ENCODE data around the gene AHDC1. TPM values are rescaled to one million over a fixed set of nuclear protein-coding genes. Genes with fewer than 3 reads are reported as not detected.

The AHDC1 gene
- total and polyA plus RNA-seq, 10 of the 15 experiments (the other 5 are each of a cell fraction or from before 2014, with no cell fraction given) = 0.21 to 13.0 (median 1.4) TPM

GRCh38 chr1:27626031-27626935 lies 22.3 kb upstream of the AHDC1 start (continued):
- TF ChIP-seq RELB (IDR thresholded peaks at IDR 0.05; ENCODE audit: low read depth) (peak; percentile 82), RBBP5 (conservative IDR thresholded peaks at IDR 0.05) (no peak), NFYB (IDR thresholded peaks at IDR 0.05; ENCODE audit: insufficient read depth, low read depth, low read length) (no peak), PML (IDR thresholded peaks at IDR 0.05; ENCODE audit: low read length) (no peak), NRF1 (conservative IDR thresholded peaks at IDR 0.05; ENCODE audit: low read depth, low read length) (no peak), ZNF274 (IDR thresholded peaks at IDR 0.05; ENCODE audit: insufficient read depth, insufficient read length) (no peak), FOXK2 (IDR thresholded peaks at IDR 0.05) (no peak), BACH1 (IDR thresholded peaks at IDR 0.05; ENCODE audit: borderline replicate concordance) (peak; percentile 32; the same call in 1 of the 2 replicates), SUZ12 (IDR thresholded peaks at IDR 0.05; ENCODE audit: unreplicated experiment) (no peak), JUND (IDR thresholded peaks at IDR 0.05; ENCODE audit: low read depth, low read length) (no peak), MYC (IDR thresholded peaks at IDR 0.05; ENCODE audit: insufficient read depth, insufficient read length, insufficient replicate concordance, low read length, severe bottlenecking) (no peak), SIN3A (IDR thresholded peaks at IDR 0.05; ENCODE audit: low read depth, low read length) (no peak), CREM (IDR thresholded peaks at IDR 0.05; ENCODE audit: low read depth) (no peak; the same call in 1 of the 2 replicates), YBX1 (IDR thresholded peaks at IDR 0.05) (no peak), CUX1 (IDR thresholded peaks at IDR 0.05; ENCODE audit: insufficient replicate concordance, low read depth, low read length) (no peak), NFIC (IDR thresholded peaks at IDR 0.05; ENCODE audit: low read depth, low read length) (no peak), SREBF1 (IDR thresholded peaks at IDR 0.05; ENCODE audit: low read length) (no peak), HDAC2 (IDR thresholded peaks at IDR 0.05) (no peak), ZBED1 (IDR thresholded peaks at IDR 0.05; ENCODE audit: borderline replicate concordance) (peak; percentile 17; the same call in 1 of the 2 replicates), HSF1 (IDR thresholded peaks at IDR 0.05; ENCODE audit: low read depth, low read length) (no peak), MEF2A (IDR thresholded peaks at IDR 0.05; ENCODE audit: insufficient read depth, low read depth, low read length) (peak; percentile 90), RAD51 (IDR thresholded peaks at IDR 0.05) (peak; percentile 23; the same call in 1 of the 2 replicates), ATF7 (IDR thresholded peaks at IDR 0.05; ENCODE audit: low read depth) (peak; percentile 52; the same call in 1 of the 2 replicates), TCF12 (IDR thresholded peaks at IDR 0.05; ENCODE audit: low read depth, low read length) (peak; percentile 73; the same call in 1 of the 2 replicates)
